Measurements from ENCODE around the gene CTNNA3. TPM values are rescaled to one million over a fixed set of nuclear protein-coding genes. Genes with fewer than 3 reads are reported as not detected.

CTNNA3 gene
- total RNA-seq (100 to 1,000 TPM; 101 to 213 (median 189) TPM), polyA plus RNA-seq (1 to 10 TPM; 2.0 to 4.0 TPM)
- long read RNA-seq, donor 1, partial matches to known transcripts: 2 of 18 reads
- long read RNA-seq, donor 1, other reads (novel, unspliced or antisense): 16 of 18 reads
- long read RNA-seq, donor 2, partial matches to known transcripts: 7 of 31 reads
- long read RNA-seq, donor 2, other reads (novel, unspliced or antisense): 24 of 31 reads
- long read RNA-seq, donor 3, partial matches to known transcripts: 10 of 54 reads
- long read RNA-seq, donor 3, other reads (novel, unspliced or antisense): 44 of 54 reads

DNA sequence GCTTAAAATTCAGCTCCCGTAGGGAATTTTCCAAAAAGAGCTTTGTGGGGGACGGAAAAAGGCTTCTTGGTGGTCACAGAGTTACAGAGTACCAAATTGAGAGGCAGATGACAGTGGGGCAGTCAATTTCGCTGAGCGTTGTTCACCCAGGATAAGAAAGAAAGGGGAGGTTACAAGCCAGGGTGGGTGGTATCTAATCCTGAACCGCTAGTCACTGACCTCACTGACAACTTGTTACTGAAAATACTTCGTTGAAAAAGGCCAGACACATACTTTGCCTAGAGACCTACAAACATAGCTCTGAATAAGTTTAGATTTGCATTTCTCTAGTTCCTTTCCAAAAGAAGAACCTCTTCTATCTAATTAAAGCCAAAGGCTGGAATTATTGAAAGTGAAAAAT lies at the start of gene CTNNA3:
Gene CTNNA3 (minus strand): TSS at position 167 of the 400 bp plus-strand sequence.
- no peaks in the 10 kb centered on the region for H3K36me3 ChIP-seq
- H3K27me3 ChIP-seq: peaks cover 0 to 19% (median 0%) of the 10 kb centered on the region in 7 donors
- H3K4me1 ChIP-seq: peaks cover 0 to 29% (median 10%) of the 10 kb centered on the region in 9 donors
- DNase-seq (peak in 1 of 2 donors; percentile 45), ATAC-seq (peak; percentile 88 to 97 (median 94))
- H3K27ac ChIP-seq: peak within 1 kb of the TSS; percentile 61 to 93 (median 82)
- intact Hi-C loops (cut with DNase I): loop anchor here (2.0 to 10.0 kb wide), 6 partner anchors 31 to 86 kb away; no protein-coding TSS in a partner anchor
- H3K9me3 ChIP-seq: no peaks in the 10 kb centered on the region
- TF ChIP-seq, protein P1, sequence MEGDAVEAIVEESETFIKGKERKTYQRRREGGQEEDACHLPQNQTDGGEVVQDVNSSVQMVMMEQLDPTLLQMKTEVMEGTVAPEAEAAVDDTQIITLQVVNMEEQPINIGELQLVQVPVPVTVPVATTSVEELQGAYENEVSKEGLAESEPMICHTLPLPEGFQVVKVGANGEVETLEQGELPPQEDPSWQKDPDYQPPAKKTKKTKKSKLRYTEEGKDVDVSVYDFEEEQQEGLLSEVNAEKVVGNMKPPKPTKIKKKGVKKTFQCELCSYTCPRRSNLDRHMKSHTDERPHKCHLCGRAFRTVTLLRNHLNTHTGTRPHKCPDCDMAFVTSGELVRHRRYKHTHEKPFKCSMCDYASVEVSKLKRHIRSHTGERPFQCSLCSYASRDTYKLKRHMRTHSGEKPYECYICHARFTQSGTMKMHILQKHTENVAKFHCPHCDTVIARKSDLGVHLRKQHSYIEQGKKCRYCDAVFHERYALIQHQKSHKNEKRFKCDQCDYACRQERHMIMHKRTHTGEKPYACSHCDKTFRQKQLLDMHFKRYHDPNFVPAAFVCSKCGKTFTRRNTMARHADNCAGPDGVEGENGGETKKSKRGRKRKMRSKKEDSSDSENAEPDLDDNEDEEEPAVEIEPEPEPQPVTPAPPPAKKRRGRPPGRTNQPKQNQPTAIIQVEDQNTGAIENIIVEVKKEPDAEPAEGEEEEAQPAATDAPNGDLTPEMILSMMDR (IDR thresholded peaks at IDR 0.05): no peak
- 10% methylated on average over 6 of the region's 6 CpGs for WGBS, 2 donors
- H3K4me3 ChIP-seq: peak within 1 kb of the TSS; percentile 21 to 54 (median 46)

DNA sequence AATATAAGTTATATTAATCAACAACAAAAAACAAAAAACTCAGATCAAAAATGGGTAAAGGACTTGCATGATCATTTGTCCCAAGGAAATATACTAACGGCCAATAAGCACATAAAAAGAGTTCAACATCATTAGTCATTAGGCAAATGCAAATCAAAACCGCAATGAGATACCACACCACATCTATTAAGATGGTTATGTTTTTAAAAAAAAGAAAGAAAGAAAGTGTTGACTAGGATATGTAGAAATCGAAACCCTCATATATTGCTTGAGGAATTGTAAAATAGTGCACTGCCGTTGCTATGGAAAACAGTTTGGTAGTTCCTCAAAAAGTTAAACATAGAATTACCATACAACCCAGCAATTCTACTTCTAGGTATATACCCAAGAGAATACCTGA lies 39.4 kb upstream of the CTNNA3 start:
- Histone ChIP-seq H3K36me3 (no peaks in the 10 kb centered on the region), H3K9me3 (peaks cover 0 to 8% (median 0%) of the 10 kb centered on the region in 11 donors), H3K27ac (no peak overlapping the region), H3K4me1 (no peaks in the 10 kb centered on the region), H3K27me3 (no peaks in the 10 kb centered on the region), H3K4me3 (no peak overlapping the region)
- ATAC-seq (no peak), DNase-seq (no peak)
- WGBS, 2 donors: 89 to 93% methylated on average over 4 of the region's 4 CpGs
- intact Hi-C loops (cut with DNase I): no loop called here
- TF ChIP-seq, protein P1 (IDR thresholded peaks at IDR 0.05): no peak

DNA sequence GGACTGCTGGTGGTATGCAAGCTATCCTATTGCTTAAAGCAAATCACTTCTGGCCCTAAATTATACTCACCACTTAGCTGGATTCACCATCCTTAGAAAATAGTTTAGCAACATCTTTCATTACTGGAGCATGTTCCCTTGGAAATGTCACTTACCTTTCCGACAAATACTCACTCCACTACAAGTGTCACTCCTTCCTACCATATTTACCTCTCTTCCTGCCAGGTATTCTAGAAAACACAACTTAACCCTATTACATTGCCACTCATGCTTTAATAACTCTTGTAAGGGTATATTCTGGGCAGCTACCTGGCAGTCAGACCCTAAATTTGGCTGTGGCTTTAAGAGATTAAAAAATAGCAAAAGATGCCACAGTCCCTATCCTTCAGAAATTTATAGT lies 37.5 kb upstream of the CTNNA3 start:
- WGBS, 2 donors: 95 to 97% methylated on average over 1 of the region's 1 CpG
- Histone ChIP-seq H3K36me3 (no peaks in the 10 kb centered on the region), H3K9me3 (no peaks in the 10 kb centered on the region), H3K27me3 (no peaks in the 10 kb centered on the region), H3K27ac (no peak overlapping the region), H3K4me3 (no peak overlapping the region), H3K4me1 (no peaks in the 10 kb centered on the region)
- intact Hi-C loops (cut with DNase I): no loop called here
- DNase-seq (no peak), ATAC-seq (no peak)
- TF ChIP-seq, protein P1 (IDR thresholded peaks at IDR 0.05): no peak

DNA sequence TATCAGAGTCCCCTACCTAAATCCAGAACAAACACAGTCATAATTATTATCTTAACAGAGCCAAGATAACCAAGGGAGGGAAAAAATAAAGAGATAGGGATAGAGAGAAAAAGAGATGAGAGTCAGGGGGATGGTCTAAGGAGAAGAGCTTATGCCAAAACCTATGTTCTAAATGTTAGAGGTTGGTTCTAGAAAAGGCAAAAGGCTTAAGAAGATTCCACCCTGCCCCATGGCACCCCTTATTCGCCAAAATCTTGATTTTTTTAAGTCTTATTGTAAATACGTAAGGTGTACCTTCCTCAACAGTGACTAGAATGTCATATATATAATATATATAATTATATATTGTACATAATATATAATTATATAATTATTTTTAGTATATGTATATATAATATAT lies 29.6 kb upstream of the CTNNA3 start:
- intact Hi-C loops (cut with DNase I): no loop called here
- Histone ChIP-seq H3K27me3 (no peaks in the 10 kb centered on the region), H3K36me3 (no peaks in the 10 kb centered on the region), H3K27ac (no peak overlapping the region), H3K4me1 (no peaks in the 10 kb centered on the region), H3K9me3 (peaks cover 0 to 5% (median 0%) of the 10 kb centered on the region in 11 donors), H3K4me3 (no peak overlapping the region)
- WGBS, 2 donors: 84 to 90% methylated on average over 2 of the region's 2 CpGs
- DNase-seq (no peak), ATAC-seq (no peak)
- TF ChIP-seq, protein P1 (IDR thresholded peaks at IDR 0.05): no peak
